Neural cell (in vitro differentiated cells): ENCODE results near the gene PTPRF. TPM values are rescaled to one million over a fixed set of nuclear protein-coding genes. Genes with fewer than 3 reads are reported as not detected.

Source experiments
- H2AFZ ChIP-seq: fragments of 200-600, 300-800 bp; sonication (generic), shearing (Covaris generic); 2 replicates; pipeline ENCODE4 v1.6.0; 2014; ENCODE audit warnings: low read depth, mild to moderate bottlenecking, antibody characterized with exemption, low read length, moderate library complexity
- H3F3A ChIP-seq: fragments of 200-600 bp; shearing (Covaris generic); 2 replicates; pipeline ENCODE4 v1.6.1; 2016; ENCODE audit warnings: mild to moderate bottlenecking, moderate library complexity, mixed read lengths, antibody characterized with exemption, low read length; ENCODE audit not compliant: insufficient read depth, poor library complexity, severe bottlenecking
- H3K27ac ChIP-seq: fragments of 200-600, 300-800 bp; sonication (generic), shearing (Covaris generic); 2 replicates; pipeline ENCODE4 v1.5.1; 2014; ENCODE audit warnings: mild to moderate bottlenecking, low read length, moderate library complexity
- H3K27me3 ChIP-seq: fragments of 300-800, 200-600 bp; sonication (generic), shearing (Covaris generic); 2 replicates; pipeline ENCODE4 v1.6.0; 2014; ENCODE audit warnings: mild to moderate bottlenecking, low read depth, low read length, moderate library complexity; ENCODE audit not compliant: insufficient read depth
- H3K36me3 ChIP-seq: fragments of 300-800, 200-600 bp; sonication (generic), shearing (Covaris generic); 2 replicates; pipeline ENCODE4 v1.5.1; 2014; ENCODE audit warnings: mild to moderate bottlenecking, antibody characterized with exemption, low read length, moderate library complexity; ENCODE audit not compliant: insufficient read depth
- H3K4me2 ChIP-seq: fragments of 300-800, 200-600 bp; sonication (generic), shearing (Covaris generic); 2 replicates; pipeline ENCODE4 v1.6.0; 2014; ENCODE audit warnings: mild to moderate bottlenecking, low read length
- H3K4me3 ChIP-seq: fragments of 300-800, 200-600 bp; sonication (generic), shearing (Covaris generic); 2 replicates; pipeline ENCODE4 v1.5.1; 2014; ENCODE audit warnings: mild to moderate bottlenecking, low read length, moderate library complexity
- H3K79me2 ChIP-seq: fragments of 200-600 bp; shearing (Covaris generic); replicated peaks from 2 replicates; pipeline ENCODE4 v1.6.0; 2014; ENCODE audit warnings: mild to moderate bottlenecking, low read length, moderate library complexity; ENCODE audit not compliant: insufficient read depth
- H3K9ac ChIP-seq: fragments of 300-800, 200-600 bp; sonication (generic), shearing (Covaris generic); 2 replicates; pipeline ENCODE4 v1.6.1; 2016; ENCODE audit warnings: mild to moderate bottlenecking, low read length, mixed read lengths
- H3K9me2 ChIP-seq: fragments of 200-600 bp; shearing (Covaris generic); 2 replicates; pipeline ENCODE4 v1.6.1; 2016; ENCODE audit warnings: mild to moderate bottlenecking, low read length, mixed read lengths; ENCODE audit not compliant: insufficient read depth
- H3K9me3 ChIP-seq: fragments of 200-600, 300-800 bp; sonication (generic), shearing (Covaris generic); 2 replicates; pipeline ENCODE4 v1.6.1; 2016; ENCODE audit warnings: mild to moderate bottlenecking, mixed run types, low read length, moderate library complexity, mixed read lengths
- H4K20me1 ChIP-seq: fragments of 200-600 bp; shearing (Covaris generic); 2 replicates; pipeline ENCODE4 v1.6.1; 2016; ENCODE audit warnings: mild to moderate bottlenecking, mixed run types; ENCODE audit not compliant: insufficient read depth
- EP300 ChIP-seq: fragments of 450-650 bp; conservative IDR thresholded peaks from 2 replicates; pipeline ENCODE4 v1.6.1; 2014; ENCODE audit warnings: antibody characterized with exemption, mild to moderate bottlenecking, moderate library complexity; ENCODE audit not compliant: poor library complexity, severe bottlenecking
- EZH2 ChIP-seq: fragments of 200-600, 300-800 bp; shearing (Covaris generic), sonication (generic); IDR thresholded peaks from 2 replicates; pipeline ENCODE4 v1.6.1; 2014; ENCODE audit warnings: antibody characterized with exemption, low read length, borderline replicate concordance, mild to moderate bottlenecking; ENCODE audit not compliant: insufficient read depth, poor library complexity, severe bottlenecking
- MXI1 ChIP-seq: fragments of 450-650 bp; conservative IDR thresholded peaks from 2 replicates; pipeline ENCODE4 v1.6.1; 2014; ENCODE audit warnings: antibody characterized with exemption, mild to moderate bottlenecking; ENCODE audit not compliant: poor library complexity, severe bottlenecking
- POLR2AphosphoS5 ChIP-seq: IDR thresholded peaks from 2 replicates; pipeline ENCODE4 v1.6.1; 2012
- RAD21 ChIP-seq: fragments of 450-650 bp; conservative IDR thresholded peaks from 2 replicates; pipeline ENCODE4 v1.6.1; 2014; ENCODE audit warnings: antibody characterized with exemption, mild to moderate bottlenecking, moderate library complexity
- REST ChIP-seq: IDR thresholded peaks from 2 replicates; pipeline ENCODE4 v1.6.1; 2012; ENCODE audit warnings: borderline replicate concordance
- SMC3 ChIP-seq: fragments of 450-650 bp; conservative IDR thresholded peaks from 2 replicates; pipeline ENCODE4 v1.6.1; 2014; ENCODE audit warnings: antibody characterized with exemption, mild to moderate bottlenecking, moderate library complexity; ENCODE audit not compliant: poor library complexity
- TAF1 ChIP-seq: IDR thresholded peaks from 2 replicates; pipeline ENCODE4 v1.6.1; 2012; ENCODE audit warnings: low read depth
- polyA plus RNA-seq: library from polyadenylated mRNA; depleted of rRNA; stranded (reverse); fragments of >200 nt; gene quantifications from 2 replicates; pipeline ENCODE4 v1.2.3, GENCODE V29; 2014
- TF ChIP-seq, protein P1 (sequence below): fragments of 450-650 bp; IDR thresholded peaks from 2 replicates; pipeline ENCODE4 v1.5.1; 2014; ENCODE audit warnings: antibody characterized with exemption, mild to moderate bottlenecking, moderate library complexity; ENCODE audit not compliant: poor library complexity, severe bottlenecking

The PTPRF gene
- polyA plus RNA-seq, 1 donor from 2014 or later, result 66.6 TPM

GRCh38 chr1:43620956-43621355 is 90.3 kb downstream of the PTPRF start:
- H3F3A ChIP-seq, result no peaks in the 10 kb centered on the region
- H2AFZ ChIP-seq, result no peak overlapping the region
- H3K9ac ChIP-seq, result no peak overlapping the region
- no peaks in the 10 kb centered on the region for H4K20me1 ChIP-seq
- H3K27ac ChIP-seq, result no peak overlapping the region
- no peak overlapping the region for H3K4me2 ChIP-seq
- no peaks in the 10 kb centered on the region for H3K36me3 ChIP-seq
- no peaks in the 10 kb centered on the region for H3K9me3 ChIP-seq
- H3K9me2 ChIP-seq, result no peaks in the 10 kb centered on the region
- TF ChIP-seq RAD21, result no peak
- no peak for TF ChIP-seq SMC3
- no peak for TF ChIP-seq MXI1
- no peak for TF ChIP-seq TAF1
- TF ChIP-seq EZH2, result no peak
- TF ChIP-seq REST, result no peak
- TF ChIP-seq, protein P1, sequence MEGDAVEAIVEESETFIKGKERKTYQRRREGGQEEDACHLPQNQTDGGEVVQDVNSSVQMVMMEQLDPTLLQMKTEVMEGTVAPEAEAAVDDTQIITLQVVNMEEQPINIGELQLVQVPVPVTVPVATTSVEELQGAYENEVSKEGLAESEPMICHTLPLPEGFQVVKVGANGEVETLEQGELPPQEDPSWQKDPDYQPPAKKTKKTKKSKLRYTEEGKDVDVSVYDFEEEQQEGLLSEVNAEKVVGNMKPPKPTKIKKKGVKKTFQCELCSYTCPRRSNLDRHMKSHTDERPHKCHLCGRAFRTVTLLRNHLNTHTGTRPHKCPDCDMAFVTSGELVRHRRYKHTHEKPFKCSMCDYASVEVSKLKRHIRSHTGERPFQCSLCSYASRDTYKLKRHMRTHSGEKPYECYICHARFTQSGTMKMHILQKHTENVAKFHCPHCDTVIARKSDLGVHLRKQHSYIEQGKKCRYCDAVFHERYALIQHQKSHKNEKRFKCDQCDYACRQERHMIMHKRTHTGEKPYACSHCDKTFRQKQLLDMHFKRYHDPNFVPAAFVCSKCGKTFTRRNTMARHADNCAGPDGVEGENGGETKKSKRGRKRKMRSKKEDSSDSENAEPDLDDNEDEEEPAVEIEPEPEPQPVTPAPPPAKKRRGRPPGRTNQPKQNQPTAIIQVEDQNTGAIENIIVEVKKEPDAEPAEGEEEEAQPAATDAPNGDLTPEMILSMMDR, result no peak
- TF ChIP-seq POLR2AphosphoS5, result no peak
- no peaks in the 10 kb centered on the region for H3K79me2 ChIP-seq
- no peak overlapping the region for H3K4me3 ChIP-seq
- no peaks in the 10 kb centered on the region for H3K27me3 ChIP-seq

DNA sequence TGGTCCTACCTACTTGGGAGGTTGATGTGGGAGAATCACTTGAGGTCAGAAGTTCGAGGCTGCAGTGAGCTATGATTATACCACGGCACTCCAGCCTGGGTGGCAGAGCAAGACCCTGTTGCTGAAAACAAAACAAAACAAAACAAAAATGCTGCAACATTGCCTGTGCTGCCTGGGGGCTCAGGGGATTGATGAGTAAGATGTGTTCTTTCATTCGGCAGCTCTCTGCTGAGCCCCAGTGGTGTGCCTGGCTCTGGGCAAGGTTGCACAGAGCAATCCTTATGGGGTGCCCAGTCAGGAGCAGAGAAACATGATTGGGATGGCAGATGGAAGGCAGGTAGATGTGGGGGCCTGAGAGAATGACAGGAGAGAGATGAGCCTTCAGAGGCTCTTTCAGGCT is 90.7 kb downstream of the PTPRF start:
- Histone ChIP-seq H4K20me1 (no peaks in the 10 kb centered on the region), H2AFZ (no peak overlapping the region), H3K79me2 (no peaks in the 10 kb centered on the region), H3K4me2 (no peak overlapping the region), H3K9me2 (no peaks in the 10 kb centered on the region), H3K9me3 (no peaks in the 10 kb centered on the region), H3F3A (no peaks in the 10 kb centered on the region), H3K4me3 (no peak overlapping the region), H3K27me3 (no peaks in the 10 kb centered on the region), H3K9ac (no peak overlapping the region), H3K36me3 (no peaks in the 10 kb centered on the region), H3K27ac (no peak overlapping the region)
- no peak for TF ChIP-seq EP300

DNA sequence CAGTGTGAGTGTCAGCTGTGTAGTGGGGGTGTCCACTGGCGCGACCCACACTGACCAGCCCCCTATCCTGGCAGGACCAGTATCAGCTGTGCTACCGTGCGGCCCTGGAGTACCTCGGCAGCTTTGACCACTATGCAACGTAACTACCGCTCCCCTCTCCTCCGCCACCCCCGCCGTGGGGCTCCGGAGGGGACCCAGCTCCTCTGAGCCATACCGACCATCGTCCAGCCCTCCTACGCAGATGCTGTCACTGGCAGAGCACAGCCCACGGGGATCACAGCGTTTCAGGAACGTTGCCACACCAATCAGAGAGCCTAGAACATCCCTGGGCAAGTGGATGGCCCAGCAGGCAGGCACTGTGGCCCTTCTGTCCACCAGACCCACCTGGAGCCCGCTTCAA is 91.2 kb downstream of the PTPRF start:
- H3K4me2 ChIP-seq, result no peak overlapping the region
- H3K27ac ChIP-seq, result no peak overlapping the region

More for the DNA sequence above, 91.2 kb downstream of the PTPRF start:
- H3K4me3 ChIP-seq, result no peak overlapping the region
- no peaks in the 10 kb centered on the region for H3K9me2 ChIP-seq
- no peak overlapping the region for H2AFZ ChIP-seq
- no peaks in the 10 kb centered on the region for H3F3A ChIP-seq
- no peaks in the 10 kb centered on the region for H4K20me1 ChIP-seq
- no peaks in the 10 kb centered on the region for H3K9me3 ChIP-seq
- H3K79me2 ChIP-seq, result no peaks in the 10 kb centered on the region
- H3K36me3 ChIP-seq, result no peaks in the 10 kb centered on the region
- H3K27me3 ChIP-seq, result no peaks in the 10 kb centered on the region
- TF ChIP-seq SMC3, result no peak
- no peak for TF ChIP-seq EZH2
- TF ChIP-seq REST, result no peak
- no peak for TF ChIP-seq RAD21
- no peak for TF ChIP-seq EP300
- TF ChIP-seq TAF1, result no peak
- no peak for TF ChIP-seq MXI1
- TF ChIP-seq POLR2AphosphoS5, result no peak
- TF ChIP-seq, protein P1, result no peak
- no peak overlapping the region for H3K9ac ChIP-seq
